GM18870 (cell line): ENCODE data around the gene EDIL3.

Experiments used
- ATAC-seq: cut with Tn5 transposase; IDR thresholded peaks from one replicate; pipeline ENCODE4 v1.9.1; 2021; ENCODE audit warnings: moderate library complexity; ENCODE audit not compliant: unreplicated experiment

The EDIL3 gene

DNA sequence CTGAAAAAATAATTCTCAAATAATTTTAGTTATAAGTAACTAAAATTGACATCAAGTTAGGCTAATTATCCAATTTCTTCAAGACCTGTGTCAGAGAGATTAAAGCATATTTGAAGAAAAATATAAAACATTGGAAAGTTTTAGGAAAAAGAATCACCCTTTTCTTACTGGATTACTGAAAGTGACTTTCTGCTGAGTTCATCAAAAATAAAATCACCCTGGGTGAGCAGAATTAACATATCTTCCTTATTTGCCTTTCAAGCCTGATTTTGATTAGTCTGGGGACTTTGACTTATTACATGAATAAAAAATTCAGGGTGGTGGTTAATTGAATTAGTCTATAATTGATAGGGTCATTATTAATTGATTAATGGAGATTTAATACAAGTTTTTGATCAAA, 411.8 kb downstream of the EDIL3 start:
- ATAC-seq, result no peak

DNA sequence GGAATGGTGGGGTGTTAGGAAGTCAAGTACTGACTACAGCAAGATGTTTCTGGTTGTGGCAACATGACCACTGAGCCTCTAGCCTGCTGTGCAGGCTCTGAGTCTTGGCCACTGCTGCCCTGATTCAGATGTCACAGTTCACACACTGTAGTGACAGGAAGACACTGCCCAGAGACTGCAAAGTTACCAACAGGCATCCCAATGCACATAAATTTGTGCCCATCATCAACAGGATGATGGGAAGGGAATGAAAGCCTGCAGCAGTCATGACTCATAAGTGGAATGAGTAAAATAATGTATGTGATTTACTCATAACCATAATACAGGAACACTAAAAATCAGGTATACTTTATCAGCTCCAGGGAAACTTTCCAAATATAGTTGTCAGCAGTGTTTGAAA, 412.4 kb downstream of the EDIL3 start:
- ATAC-seq, result no peak

DNA sequence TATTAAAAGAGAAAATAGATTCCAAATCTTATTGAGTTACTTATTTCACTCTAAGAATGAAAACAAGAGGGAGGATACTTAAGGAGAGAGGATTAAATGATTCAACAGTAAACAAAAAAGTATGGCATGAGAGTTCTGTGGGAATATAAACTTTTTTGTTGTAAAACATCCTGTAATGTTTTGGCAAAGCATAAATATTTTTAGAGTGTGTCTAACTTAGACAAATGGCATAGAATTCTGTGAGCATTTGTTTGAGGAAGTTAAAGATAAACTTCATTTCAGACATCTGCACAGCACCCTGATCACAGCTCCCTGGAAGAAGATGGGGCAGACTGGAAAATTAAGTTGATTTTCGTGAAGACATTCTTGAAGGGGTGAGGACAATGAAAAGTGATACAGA, 417.3 kb downstream of the EDIL3 start:
- ATAC-seq, result no peak

DNA sequence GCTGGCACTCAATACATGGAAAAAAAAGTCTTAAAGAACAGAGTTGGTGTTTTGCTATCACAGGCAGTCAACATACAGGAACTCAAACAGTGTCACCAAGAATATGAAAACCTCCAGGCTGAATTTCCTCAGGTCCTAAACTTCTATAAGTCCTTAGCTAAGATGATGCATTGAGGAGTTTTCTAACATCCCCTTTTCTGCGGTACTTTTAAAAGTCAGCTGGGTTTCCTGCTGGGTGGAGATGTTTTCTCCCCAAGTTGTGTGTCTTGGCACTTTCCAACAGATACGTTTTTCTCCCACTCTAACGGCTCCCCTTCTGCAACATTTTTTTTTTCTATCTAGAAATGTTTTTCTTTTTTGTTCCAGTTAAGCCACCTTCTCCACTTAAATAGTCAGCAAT, 419.2 kb downstream of the EDIL3 start:
- no peak for ATAC-seq

DNA sequence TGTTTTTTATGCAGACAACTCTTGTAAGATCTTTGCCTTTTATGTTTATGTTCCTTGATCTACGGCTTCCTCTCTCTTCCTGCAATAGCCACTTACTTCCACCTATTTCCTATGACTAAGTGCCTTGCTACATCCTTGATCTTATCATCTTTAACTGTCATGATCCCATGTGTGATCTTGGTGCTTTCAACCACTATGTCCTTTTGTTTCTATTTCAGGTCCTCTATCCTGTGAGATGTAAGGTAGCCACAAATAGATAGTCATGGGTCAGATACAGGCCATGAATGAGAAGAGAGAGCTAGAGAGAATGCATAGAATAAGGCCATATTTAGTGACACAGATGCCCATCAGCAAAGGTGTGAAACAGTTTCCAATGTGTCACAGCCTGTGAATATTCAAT, 420.4 kb downstream of the EDIL3 start:
- no peak for ATAC-seq

DNA sequence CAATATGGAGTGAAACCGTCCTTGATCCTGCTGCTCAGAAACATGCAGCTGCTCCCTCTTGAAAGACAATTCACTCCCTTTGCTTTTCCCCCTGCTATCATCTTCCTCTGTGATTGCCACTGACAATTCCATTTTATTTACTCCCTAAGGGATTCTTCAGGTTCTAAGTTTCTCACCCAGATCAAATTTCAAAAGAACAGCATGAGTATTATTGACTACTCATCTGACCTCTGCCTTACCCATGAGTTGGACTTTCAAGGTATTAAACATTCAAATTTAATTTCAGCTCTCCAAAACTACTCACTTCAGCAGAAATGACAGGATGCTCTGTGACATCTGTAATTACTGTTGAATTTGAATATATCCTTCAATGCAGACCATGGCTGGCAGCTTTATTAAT, 427.5 kb downstream of the EDIL3 start:
- ATAC-seq, result no peak

DNA sequence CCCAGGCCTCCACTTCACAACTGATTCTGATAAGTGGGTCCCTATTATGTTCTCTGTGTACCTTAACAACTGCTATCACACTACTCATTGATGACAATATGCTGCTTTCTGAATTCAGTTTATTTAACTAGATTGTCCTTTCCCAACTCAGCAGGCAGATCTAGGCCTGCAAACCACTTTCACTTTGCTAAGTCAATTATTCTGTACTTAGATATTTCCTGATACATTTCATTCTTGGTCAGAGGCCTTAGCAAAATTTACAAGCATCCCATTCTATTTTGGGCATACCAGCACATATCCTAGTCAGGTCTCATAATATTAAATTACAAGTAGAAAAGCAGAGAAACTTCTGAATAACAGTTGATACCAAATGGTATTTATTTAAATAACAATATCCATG, 428.3 kb downstream of the EDIL3 start:
- ATAC-seq, result no peak

DNA sequence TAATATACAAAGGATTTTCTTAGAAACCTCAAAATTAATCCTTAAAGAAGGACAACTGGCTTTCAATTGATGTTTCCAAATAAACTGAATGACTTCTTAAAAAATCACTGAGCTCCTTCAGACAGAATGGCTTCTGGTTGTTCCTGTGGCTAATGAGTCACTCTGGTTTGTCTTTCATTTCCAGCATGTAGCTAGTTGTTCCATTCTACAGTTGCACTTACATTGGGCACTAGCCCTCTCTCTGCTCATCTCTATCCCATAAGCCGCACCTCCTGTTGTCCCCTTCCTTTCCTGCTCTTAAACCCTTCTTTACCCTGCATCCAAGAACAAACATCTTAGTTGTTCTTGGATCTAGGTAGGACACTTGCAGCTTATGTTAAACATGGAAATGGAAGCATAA, 428.8 kb downstream of the EDIL3 start:
- ATAC-seq, result no peak

DNA sequence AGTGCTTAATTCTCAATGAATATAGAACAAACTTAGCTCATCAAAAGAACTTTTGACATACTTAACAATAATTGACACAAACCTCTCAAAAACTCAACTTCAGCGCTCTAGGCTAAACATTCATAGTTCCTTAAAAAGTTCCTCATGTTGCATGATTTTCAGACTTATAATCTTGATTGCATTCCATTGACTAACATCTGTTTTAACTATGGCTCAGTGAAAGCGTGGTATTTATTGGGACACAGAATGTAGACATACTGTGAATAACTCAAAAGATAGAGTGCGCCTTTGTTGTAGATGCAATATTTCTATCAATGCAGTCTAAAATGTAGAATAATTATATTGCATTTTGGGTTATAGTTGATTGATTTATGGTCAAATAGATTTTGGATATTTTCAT, 436.9 kb downstream of the EDIL3 start:
- ATAC-seq, result no peak

DNA sequence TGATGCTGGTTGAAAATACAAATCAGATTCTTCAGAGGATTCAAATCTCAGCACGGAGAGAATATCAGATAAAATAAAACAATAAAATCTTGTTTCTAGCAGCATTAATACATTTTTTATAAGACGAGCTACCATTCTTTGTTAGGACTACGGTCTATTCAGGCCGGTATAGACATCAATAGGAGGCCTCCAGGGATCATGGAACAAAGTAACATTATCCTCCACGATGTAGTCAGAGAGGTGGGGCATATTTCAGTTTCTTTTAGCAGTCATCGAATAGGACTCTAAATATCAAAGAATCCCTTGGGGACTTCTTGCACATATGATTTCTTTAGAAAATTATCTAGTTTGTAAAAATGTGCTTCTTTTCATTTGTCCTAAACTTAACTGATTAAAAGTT, 438.2 kb downstream of the EDIL3 start:
- ATAC-seq, result no peak

DNA sequence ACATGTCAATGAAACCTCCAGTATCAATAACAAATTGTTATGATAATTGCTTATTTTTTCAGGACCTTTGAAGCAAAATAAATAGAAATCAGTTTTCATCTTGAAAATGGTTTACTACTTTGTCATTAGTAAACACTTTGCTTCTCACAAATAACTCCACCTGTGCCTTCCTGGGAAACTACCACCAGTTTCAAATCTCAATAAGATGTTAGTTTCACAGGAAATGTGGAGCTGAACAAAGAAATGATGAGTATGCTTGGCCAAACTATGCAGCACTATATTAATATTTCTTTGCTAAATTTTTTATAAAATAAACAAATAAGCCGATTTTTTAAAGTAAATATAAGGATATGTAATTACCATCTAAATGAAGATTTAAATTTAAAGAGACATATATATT, 442.5 kb downstream of the EDIL3 start:
- no peak for ATAC-seq

DNA sequence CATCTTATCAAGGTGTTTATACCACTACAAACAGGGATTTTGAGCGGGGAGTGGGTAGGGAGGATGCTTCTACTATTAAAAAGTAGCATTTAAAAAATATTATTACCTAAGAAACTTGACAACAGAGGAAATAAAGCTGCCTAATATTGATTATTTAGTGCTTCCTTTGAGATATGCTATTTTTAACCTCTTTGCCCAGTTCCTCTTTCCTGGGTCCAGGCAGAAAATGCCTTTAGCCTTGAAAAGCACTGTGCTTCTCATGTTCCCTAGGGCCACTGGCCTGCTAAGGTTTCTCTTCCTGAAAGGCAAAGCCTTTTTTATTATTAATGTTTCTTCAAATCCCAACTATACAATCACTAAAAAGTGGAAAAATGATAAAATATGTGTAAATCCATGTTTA, 446.8 kb downstream of the EDIL3 start:
- ATAC-seq, result no peak

DNA sequence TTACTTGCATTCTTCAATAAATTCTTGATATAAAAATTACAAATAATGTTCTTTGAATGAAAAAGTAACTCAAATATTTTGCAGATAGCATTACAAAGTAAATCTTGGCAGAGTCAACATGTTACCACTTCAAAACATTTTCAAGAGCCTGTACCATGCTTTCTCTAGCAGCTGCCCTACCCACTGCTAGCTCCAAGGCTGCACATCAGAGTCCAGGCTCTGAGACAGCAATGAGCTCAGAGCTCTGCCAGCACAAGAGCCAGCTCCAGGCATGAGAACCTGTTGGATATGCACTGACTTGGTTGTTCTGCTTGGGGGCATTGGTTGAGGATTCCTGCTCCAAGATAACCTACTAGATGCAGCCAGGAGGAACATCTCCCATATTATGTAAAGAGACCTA, 452.7 kb downstream of the EDIL3 start:
- no peak for ATAC-seq

DNA sequence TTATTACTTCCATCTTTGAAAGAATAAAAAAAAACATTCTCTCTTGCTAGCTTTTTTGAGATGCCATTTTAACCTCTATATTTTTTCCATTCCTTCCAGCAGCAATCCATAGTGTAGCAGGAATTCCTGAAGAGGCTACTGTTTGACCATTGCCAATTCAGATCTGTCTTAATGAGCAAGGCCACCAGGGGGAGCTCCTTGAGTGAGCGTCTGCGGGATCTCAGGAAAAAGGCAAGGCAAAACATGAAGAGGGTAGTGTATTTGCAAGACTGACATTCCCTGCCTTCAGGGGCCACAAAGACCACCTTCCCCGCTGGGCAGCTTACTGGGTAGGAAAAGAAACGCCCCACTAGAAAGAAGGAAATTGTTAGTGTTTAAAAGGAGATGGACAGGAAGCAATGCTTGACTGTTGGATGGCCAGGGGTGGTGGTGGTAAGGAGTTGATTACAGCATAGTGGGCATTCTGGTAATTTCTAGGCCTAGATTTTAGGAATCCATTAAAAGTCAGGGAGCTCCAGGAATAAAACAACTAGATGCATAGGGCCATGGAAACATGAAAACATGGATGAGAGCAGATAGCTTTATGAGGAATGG, 457.4 kb downstream of the EDIL3 start:
- peak; percentile 76 for ATAC-seq

DNA sequence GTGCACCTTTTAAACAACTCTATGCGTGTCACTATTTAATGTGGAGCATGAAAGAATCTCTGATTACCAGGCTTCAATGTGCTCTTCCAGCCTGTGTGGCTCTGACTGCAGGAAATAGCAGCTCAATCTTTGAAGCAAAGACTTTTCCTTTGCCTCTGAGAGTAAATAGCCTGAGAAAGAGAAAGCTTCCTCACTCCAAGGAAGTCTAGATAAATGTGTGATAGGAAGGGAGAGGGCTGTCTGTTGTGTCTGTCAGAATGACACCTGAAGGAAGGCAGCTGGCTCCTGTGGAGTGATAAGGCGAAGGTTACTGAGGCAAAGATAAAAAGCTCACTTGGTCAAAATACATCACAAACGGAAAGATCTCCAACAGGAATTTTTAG, 458.7 kb downstream of the EDIL3 start:
- no peak for ATAC-seq

DNA sequence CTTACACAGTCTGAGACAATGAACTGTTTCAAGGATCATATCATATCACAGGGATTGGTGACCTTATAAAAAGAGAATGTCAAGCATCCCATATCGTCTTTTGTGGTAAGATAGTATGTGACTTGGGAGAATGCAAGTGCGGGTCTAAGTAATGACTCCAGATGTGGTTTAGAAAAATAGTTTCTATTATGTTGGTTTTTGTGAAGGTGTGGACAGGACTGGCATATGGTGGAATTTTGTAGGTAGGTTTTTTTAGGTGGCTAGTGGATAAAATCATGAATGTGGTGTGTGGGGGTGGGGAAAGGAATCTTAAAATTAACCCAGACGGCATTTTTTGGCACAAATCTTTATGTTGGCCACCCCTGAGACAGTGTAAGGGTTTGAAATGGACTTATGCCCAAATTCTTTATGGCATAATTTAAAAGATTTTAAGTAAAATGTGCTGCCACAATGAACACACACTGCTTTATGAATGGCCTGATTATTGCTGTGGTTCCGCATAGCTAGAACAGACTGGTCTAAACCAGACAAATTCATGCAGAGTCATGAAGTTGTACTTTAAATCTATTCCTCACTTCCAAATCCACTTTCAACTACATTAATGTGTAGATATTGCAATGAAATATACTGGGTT, 459.2 kb downstream of the EDIL3 start:
- ATAC-seq, result no peak

DNA sequence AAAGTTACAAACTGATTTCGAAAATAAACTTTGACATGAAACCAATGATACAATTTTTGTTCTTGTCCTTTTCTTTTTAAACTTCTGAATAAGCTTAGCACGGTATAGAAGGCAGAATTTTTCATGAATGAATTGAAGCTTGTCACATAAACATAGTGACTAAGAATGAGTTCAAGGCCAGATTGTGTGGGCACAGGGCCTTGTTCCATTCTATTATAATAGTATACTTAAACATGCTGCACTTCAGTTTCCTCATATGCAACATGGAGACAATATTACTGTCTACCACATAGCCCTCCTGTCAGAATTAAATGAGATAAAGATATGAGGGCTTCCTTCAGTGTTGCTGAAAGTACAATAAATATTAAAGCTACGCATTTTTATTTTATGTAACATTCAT, 459.8 kb downstream of the EDIL3 start:
- no peak for ATAC-seq

DNA sequence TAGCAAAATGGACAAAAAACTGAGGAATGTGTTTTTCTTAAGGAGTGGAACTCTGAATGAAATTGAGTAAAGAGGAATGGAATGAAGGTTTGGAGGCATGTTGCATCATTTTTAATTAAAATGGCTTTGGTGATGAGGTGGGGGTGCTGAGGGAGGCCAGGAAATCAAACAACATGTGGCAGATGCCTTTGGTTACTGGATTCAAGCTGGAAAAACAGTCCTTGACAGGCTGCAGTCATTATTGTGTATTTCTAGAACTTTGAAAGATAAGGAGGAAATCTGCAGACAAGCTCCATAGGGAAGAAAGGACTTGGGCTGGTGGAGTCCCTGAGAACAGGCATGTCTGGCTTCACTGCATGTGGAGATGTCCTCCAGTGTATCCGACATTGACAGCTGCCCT, 460.5 kb downstream of the EDIL3 start:
- ATAC-seq, result no peak

DNA sequence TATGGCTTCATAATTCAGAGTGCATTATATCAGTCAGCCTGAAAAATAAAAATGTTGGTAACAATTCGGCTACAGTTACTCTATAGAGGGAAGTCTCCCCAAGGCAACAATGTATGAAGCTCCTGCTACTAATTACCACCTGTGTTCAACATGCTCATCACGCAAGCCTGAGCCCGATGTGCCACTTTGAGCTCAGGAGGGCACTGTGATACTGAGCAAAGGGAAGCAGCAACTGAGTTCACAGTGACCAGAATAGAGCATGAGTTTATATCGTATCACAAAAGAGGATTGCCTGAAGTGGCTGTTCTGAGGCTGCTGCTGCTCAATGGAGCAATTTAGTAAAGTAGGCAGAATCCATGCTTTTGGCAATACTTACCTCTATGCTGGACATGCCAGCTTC, 462.0 kb downstream of the EDIL3 start:
- ATAC-seq, result no peak

DNA sequence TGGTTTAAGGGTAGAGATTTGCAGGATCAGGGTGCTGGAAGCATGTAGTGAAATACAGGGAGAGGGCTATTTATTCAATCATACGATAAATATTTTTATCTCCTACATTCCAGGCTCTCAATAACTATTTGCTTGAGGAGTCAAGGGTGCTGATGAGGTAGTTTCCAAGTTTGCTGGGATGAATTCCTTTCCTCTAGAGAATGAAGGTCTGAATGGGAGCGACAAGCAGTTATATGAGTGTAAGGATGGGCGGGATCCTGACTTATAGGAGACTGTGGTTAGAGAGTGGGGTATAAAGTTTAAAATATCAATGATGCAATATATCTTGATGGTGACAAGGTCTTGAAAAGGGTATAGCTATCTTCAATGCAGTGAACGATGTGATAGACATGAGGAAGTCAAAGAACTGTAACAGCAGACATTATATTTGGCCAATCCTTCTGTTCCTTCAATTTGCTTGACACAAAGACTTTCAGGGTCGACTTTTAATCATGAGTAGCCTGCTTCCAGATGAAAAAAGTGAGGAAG, 462.9 kb downstream of the EDIL3 start:
- no peak for ATAC-seq

DNA sequence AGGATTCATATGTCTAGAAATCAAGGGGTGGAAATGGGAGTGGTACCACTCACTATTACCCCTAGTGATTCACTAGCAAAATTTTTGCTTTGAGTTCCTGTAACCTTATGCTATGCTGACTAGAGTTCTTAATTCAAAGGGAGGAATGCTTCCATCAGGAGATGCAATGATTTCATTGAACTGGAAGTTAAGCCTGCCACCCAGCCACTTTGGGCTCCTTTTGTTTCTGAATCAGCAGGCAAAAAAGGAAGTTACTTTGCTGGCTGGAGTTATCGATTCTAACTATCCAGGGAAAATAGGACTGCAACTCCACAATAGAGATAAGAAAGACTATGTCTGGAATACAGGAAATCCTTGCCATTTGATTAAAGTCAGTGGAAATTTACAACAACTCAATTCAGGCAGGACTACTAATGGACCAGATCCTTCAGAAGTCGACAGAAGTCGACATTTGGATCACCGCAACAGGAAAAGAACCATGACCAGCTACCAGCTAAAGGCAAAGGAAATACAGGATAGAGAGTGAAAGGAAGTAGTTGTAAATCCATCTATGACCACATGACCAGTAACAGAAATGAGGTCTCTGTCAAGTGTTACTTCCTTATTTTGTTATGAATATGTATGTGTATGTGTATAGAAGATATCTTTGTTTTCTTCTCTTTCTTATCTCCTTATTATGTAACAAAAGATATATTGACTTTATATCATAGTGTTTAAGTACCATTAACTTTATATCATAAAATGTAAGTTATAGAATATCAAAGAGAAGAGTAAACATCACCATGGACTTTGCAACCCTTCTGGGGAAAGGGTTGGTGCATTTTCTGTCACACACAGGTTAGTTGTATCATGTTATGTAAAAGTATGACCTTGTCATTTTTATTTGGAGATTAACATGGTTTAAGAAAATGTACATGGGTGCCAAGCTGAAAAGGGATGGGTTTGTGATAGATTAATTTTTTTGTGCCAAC, 465.3 kb downstream of the EDIL3 start:
- peak; percentile 90 for ATAC-seq
